Femur (tissue), 1 donor: Measurements from ENCODE around the gene EFHD2.
A peak's percentile ranks its signal among the peaks of the same experiment; 100 is the strongest.
"Not testable (repeated sequence)": the region's sequence is repeated elsewhere in the genome, so short reads cannot be mapped to it uniquely, and the experiment has no call there.

Experiments
- DNase-seq: peaks from one replicate; pipeline ENCODE4 v3.0.0-alpha.2; 2017

The EFHD2 gene

DNA sequence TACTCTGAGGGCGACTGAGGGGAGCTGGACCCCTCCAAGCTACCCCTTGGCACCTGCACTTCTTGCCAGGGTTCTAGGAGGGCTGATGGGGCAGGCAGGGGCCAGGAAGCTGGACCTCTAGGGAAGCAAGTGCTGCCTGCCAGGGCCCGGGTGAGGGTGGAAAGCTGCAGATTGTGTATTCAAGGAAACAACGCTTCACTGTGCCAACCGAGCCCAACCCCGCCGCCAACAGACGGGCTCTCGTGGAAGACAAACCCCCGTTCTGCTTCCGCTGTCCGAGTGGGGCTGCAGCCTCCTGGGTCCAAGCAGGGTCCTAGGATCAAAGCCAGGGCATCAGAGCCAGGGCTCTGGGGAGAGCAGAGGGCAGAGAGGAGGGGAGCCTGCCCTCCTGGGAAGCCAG lies 3.2 kb downstream of the EFHD2 start:
- DNase-seq: no peak

DNA sequence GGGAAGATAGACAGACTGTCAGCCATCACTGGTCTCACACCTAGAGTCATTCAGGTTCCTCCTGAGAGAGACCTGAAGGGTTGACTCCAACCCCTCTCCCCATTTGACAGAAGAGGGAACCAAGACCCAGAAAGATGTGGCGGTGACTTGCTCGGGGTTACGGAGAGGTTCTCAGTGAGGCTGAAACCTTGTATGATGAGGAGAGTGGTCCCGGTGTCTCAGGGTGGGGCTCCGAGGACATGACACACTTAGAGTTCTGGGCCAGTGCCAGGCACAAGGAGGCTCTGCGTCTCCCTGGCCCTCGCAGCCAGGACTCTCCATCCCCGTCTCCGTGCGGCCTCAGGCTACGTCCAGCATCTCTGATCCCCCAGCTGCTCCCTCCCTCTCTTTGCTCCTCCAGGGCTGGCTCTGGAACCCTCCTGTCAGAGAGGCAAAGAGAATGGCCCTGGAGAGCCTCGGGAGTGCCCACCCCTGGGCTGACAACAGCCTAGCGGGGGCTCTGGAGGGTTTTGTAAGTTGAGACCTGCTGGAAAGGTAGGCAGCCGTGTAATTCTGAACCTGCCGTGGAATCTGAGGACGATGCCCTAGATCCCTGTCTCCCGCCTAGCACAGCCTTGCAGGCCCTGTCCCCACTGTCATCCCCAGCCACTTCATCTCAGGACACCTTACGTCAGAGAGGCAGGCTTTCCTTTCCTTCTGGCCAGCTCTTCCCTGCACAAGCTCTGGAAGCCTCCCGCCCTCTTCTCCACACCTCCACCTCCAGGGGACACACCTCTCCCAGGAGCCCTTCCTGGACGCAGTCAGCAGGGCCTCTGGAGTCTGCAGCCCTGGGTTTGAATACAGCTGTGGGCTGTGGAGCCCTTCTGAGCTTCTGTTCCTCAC lies 4.1 kb downstream of the EFHD2 start:
- no peak for DNase-seq

DNA sequence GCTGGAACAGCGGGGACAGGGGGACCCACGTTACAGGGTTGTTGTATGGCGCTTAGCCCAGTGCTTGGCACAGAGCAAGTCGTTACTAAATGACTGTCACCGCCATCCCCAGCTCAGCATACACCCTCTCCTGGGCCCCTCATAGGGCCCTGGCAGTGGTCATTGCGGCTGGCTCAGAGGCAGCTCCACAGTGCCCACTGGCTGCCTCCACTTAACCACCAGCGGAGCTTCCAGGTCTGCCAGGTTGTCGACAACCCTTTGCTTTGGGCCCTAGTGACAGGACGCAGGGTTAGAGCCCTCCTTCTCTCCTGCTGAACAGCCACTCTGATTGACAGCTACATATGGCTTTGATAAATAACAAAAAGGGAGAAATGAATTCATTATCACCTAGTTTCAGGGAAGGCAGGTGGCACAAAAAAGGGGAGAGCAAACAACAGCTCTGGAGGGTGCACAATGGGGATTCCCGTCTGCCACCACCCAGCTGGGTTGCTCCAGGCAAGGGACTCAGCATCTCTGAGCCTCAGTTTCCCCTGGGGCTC lies 4.8 kb downstream of the EFHD2 start:
- DNase-seq: no peak

GRCh38 chr1:15417059-15417934 lies 7.6 kb downstream of the EFHD2 start:
- DNase-seq: no peak

DNA sequence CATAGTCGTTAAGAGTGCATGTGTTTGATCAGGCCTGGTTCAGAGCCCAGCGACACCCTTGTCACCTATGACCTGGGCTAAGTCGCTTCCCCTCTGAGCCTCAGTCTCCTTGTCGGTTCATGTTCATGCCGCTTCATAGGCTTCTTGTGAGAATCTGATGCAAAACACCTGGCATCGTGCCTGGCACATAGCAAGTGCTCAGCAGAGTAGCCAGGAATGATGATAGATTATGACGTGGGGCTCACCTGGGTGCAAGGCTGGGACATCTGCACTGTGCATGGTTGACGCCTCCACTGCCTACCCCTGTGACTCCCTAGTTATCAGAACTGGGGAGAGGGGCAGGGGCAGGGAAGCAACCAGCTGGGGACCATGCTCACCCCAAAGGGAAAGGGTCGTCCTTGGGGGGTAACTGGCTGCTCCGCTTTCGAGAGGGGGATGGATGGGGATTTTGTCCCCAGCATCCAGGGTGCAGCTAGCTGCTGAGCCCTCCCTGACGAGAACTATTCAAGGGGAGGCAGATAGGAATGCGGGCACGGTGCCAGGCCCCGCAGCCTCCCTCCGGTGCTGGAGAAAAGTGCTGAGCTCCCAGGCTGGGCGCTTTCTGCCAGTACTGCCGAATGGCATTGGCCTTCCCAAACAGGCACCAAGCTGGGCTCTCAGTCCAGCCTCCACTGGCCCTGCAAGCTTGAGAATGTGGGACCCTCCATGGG lies 9.3 kb downstream of the EFHD2 start:
- no peak for DNase-seq

DNA sequence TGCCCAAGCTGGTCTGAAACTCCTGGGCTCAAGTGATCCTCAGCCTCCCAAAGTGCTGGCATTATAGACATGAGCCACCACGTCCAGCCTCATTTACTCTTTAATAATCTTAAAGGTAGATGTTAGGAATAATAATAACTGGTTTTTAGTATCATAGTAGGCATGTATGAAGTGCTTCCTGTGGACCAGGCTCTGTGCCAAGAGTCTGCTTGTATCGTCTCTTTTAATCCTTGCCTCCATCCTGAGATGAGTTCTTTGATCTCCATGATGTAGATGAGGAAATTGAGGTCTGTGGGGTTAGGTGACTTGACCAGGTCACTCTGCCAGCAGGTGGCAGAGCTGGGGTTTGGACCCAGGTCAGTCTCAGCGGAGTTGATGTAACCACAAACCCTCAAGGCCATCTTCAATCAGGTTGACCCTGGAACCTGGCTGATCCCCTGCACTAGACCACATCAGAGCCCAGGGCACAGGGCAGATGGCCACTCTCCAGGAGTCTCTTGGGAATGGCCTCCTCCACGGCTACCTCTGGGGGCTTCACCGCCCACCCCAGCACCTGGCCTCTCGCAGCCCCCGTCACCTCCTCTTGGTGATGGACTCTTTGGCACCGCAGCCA lies 11.3 kb downstream of the EFHD2 start:
- DNase-seq: no peak

GRCh38 chr1:15422871-15423270 lies 13.2 kb downstream of the EFHD2 start:
- no peak for DNase-seq

DNA sequence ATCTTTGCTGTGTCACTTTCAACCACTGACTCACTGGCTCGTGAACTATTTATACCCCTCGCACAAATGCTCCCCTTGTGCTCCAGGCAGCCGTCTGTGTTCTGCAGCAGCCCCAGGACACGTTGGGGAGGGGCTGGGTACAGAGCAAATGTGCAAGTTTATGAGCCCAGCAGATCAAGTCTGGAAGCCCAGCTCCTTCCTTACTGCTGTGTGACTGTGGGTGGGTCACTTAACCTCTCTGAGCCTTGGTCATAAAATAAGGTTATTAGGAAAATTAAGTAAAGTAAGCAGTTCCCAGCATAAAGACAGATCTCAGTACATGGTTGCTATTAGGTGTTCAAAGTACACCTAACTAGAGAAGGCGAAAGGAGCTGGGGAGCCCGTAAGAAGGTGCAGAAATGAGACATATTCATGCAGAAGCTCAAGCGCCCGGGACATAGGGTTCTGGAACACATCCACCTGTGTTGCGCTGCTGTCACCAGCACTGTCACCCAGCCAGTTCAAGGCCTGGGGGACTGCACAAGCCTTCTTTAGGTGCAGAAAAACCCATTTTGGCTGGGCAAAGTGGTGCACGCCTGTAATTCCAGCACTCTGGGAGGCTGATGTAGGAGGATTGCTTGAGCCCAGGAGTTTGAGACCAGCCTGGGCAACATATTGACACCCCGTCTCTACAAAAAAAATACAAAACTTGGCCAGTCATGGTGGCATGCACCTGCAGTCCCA lies 13.8 kb downstream of the EFHD2 start:
- no peak for DNase-seq

GRCh38 chr1:15424146-15424667 lies 14.5 kb downstream of the EFHD2 start:
- no peak for DNase-seq

GRCh38 chr1:15424981-15425380 lies 15.3 kb downstream of the EFHD2 start:
- DNase-seq: no peak

- DNase-seq: no peak
These were observed 15.8 kb downstream of the EFHD2 start for GRCh38 chr1:15425521-15425920.

DNA sequence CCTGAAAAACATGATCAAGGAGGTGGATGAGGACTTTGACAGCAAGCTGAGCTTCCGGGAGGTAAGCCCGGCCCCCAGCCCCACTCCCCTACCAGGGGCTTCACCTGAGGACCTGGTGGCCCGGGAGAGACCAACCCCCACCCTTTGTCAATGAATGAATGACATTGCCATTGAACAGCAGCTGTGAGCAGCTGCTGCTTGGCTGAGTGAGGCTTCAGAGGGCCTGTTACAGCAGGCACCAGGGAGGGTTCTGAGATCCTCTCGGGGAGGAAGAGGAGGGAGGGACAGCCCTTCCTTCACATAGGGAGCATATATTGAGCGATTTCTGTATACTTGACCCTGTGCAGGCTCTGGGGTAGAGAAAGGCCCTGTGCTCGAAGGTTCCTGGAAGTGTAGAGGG lies 16.3 kb downstream of the EFHD2 start:
- no peak for DNase-seq

DNA sequence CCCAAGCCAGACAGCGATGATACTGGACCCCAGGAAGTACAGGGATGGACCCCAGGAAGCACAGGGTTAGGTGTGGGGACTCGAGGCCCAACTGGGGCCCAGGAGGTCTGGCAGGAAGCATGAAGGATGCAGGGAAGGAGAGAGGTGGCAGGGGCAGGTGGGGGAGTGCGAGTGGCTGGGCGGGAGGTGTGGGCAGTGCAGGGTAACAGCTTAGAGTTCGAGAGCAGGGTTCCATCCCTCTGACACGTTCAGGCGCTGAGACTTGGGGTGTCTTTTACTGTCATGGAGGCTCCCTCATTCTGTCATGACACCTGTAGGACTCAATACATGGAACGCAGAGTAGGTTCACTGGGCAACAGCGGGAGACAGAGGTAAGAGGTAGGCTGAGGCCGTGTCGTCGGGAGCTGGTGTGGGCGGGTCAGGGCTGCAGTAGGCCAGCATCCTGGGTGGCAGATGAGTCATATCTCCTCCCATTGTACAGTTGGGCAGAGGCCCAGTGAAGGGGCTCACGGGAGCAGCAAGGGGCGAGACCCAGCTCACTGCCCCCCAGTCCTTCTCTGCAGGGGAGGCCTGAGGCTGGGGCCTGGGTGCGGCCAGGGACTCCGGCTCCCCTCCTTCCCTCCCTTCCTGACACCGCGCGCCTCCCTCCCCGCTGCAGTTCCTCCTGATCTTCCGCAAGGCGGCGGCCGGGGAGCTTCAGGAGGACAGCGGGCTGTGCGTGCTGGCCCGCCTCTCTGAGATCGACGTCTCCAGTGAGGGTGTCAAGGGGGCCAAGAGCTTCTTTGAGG lies 17.0 kb downstream of the EFHD2 start:
- DNase-seq: no peak

GRCh38 chr1:15427280-15427666 lies 17.6 kb downstream of the EFHD2 start:
- no peak for DNase-seq

DNA sequence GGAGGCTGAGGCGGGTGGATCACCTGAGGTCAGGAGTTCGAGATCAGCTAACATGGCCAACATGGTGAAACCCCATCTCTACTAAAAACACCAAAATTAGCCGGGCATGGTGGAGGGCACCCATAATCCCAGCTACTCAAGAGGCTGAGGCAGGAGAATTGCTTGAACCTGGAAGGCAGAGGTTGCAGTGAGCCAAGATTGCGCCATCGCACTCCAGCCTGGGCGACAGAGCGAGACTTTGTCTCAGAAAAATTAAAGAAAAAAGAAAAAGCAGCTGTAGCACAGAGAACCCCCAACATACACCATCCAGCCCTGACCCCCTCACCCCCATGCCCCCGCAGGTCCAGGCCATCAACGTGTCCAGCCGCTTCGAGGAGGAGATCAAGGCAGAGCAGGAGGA lies 18.6 kb downstream of the EFHD2 start:
- DNase-seq: not testable (repeated sequence)

GRCh38 chr1:15428815-15429435 lies 19.2 kb downstream of the EFHD2 start:
- DNase-seq: no peak

DNA sequence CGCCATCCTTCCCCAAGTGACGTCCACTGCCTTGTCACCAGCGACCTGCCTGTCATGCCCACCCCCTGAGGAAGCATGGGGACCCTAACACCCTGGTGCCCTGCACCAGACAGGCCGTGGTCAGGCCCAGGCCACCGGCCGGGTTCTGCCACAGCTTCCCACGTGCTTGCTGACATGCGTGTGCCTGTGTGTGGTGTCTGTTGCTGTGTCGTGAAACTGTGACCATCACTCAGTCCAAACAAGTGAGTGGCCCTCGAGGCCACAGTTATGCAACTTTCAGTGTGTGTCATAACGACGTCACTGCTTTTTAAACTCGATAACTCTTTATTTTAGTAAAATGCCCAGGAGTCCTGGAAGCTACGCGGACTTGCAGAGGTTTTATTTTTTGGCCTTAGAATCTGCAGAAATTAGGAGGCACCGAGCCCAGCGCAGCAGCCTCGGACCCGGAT lies 20.0 kb downstream of the EFHD2 start:
- DNase-seq: no peak

- peak; percentile 80 for DNase-seq
These were observed 21.3 kb downstream of the EFHD2 start for GRCh38 chr1:15430787-15431570.

- no peak for DNase-seq
These were observed 21.9 kb downstream of the EFHD2 start for GRCh38 chr1:15431571-15431948.
